Endothelial cell of umbilical vein (primary cell): Measurements from ENCODE around the gene UBL7. TPM values are rescaled to one million over a fixed set of nuclear protein-coding genes. Genes with fewer than 3 reads are reported as not detected.

Experiments used
- BruUV-seq: library from RNA; stranded (reverse); fragments of 400-500 nt; replicated peaks from 2 replicates; lab custom pipeline; 2021; lab: Mats Ljungman, UMichigan
- CTCF ChIA-PET: fragments of 300-600, 350-600 bp; sonication (Branson Sonifier 250); formaldehyde crosslinking; loops from one replicate; lab custom pipeline; 2021; ENCODE audit warnings: antibody characterized with exemption, inconsistent platforms; lab: Charles Lee
- POLR2A ChIA-PET: fragments of 300-600, 350-600 bp; sonication (Branson Sonifier 250); formaldehyde crosslinking; loops from one replicate; lab custom pipeline; 2021; ENCODE audit warnings: antibody characterized with exemption, inconsistent platforms; lab: Charles Lee
- DNase-seq: peaks from one replicate; pipeline ENCODE4 v3.0.0-alpha.2; 2011; ENCODE audit warnings: low read depth, low spot score
- FAIRE-seq: peaks from 2 replicates; lab custom pipeline; 2011; peaks lifted over from hg19 to GRCh38; lab: Jason Lieb, UNC
- H2AFZ ChIP-seq: 2 replicates; pipeline ENCODE4 v1.6.0; 2012; ENCODE audit warnings: low read depth, low read length, control low read depth, inconsistent platforms
- H3K27ac ChIP-seq: 2 replicates; pipeline ENCODE4 v1.5.1; 2011; ENCODE audit warnings: low read depth, mild to moderate bottlenecking, control low read depth, low read length, moderate library complexity; ENCODE audit not compliant: insufficient read depth
- H3K27me3 ChIP-seq, 2 experiments: 2 replicates each; pipeline versions ENCODE4 v1.6.0 to v1.6.1; 2011; ENCODE audit warnings: low read length in 2 of 2, mixed read lengths in 1 of 2; ENCODE audit not compliant: control insufficient read depth in 2 of 2, insufficient read depth in 2 of 2
- H3K36me3 ChIP-seq, 2 experiments: 2 replicates in 1 of 2; 3 replicates in 1 of 2; pipeline ENCODE4 v1.5.1; 2011; ENCODE audit warnings: low read length in 2 of 2, mild to moderate bottlenecking in 1 of 2, moderate library complexity in 1 of 2; ENCODE audit not compliant: control insufficient read depth in 2 of 2, insufficient read depth in 2 of 2; ENCODE audit errors: extremely low read depth in 1 of 2
- H3K4me1 ChIP-seq: 3 replicates; pipeline ENCODE4 v1.5.1; 2011; ENCODE audit warnings: mild to moderate bottlenecking, low read length; ENCODE audit not compliant: control insufficient read depth, insufficient read depth; ENCODE audit errors: extremely low read depth
- H3K4me2 ChIP-seq: 2 replicates; pipeline ENCODE4 v1.6.1; 2011; ENCODE audit warnings: low read length, control low read depth, mixed read lengths; ENCODE audit not compliant: insufficient read depth
- H3K4me3 ChIP-seq, 3 experiments: fragments of 200-600 bp in 1 of 3; sonication (generic), shearing (Covaris generic) in 1 of 3; replicated peaks in 1 of 3; 2 replicates each; pipeline ENCODE4 v1.5.1; 2011 to 2016; ENCODE audit warnings: control low read depth in 3 of 3, low read length in 3 of 3, mild to moderate bottlenecking in 2 of 3, inconsistent platforms in 1 of 3, low read depth in 1 of 3, moderate library complexity in 1 of 3; ENCODE audit not compliant: insufficient read depth in 1 of 3
- H3K79me2 ChIP-seq: 2 replicates; pipeline ENCODE4 v1.6.0; 2012; ENCODE audit warnings: low read length, inconsistent platforms; ENCODE audit not compliant: control insufficient read depth, insufficient read depth
- H3K9ac ChIP-seq: replicated peaks from 2 replicates; pipeline ENCODE3; 2011; ENCODE audit warnings: low read length, control low read depth; ENCODE audit not compliant: insufficient read depth; ENCODE audit errors: extremely low read depth
- H3K9me1 ChIP-seq: replicated peaks from 3 replicates; pipeline ENCODE4 v1.6.0; 2011; ENCODE audit warnings: mild to moderate bottlenecking, low read length; ENCODE audit not compliant: control insufficient read depth, insufficient read depth; ENCODE audit errors: extremely low read depth
- H3K9me3 ChIP-seq: replicated peaks from 2 replicates; pipeline ENCODE4 v1.5.1; 2012; ENCODE audit warnings: low read length, inconsistent platforms; ENCODE audit not compliant: control insufficient read depth, insufficient read depth
- H4K20me1 ChIP-seq: replicated peaks from 2 replicates; pipeline ENCODE3; 2011; ENCODE audit warnings: mild to moderate bottlenecking, low read length; ENCODE audit not compliant: control insufficient read depth, insufficient read depth; ENCODE audit errors: extremely low read depth
- CTCF ChIP-seq, 2 donors: IDR thresholded peaks; 1 replicate in 1 of 2; 2 replicates in 1 of 2; pipeline ENCODE4 v1.5.1; 2011; ENCODE audit warnings: low read length in 2 of 2, mild to moderate bottlenecking in 2 of 2, moderate library complexity in 2 of 2, control low read depth in 1 of 2, inconsistent platforms in 1 of 2, low read depth in 1 of 2; ENCODE audit not compliant: insufficient read depth in 1 of 2; ENCODE audit errors: extremely low read depth in 1 of 2
- FOS ChIP-seq: IDR thresholded peaks from 2 replicates; pipeline ENCODE4 v1.6.1; 2011; ENCODE audit warnings: mild to moderate bottlenecking, low read length, moderate library complexity, borderline replicate concordance; ENCODE audit not compliant: insufficient read depth
- GATA2 ChIP-seq: IDR thresholded peaks from 2 replicates; pipeline ENCODE4 v1.7.0; 2011; ENCODE audit warnings: low read depth, mild to moderate bottlenecking, moderate library complexity, mixed read lengths, low read length; ENCODE audit not compliant: insufficient read length, insufficient read depth
- JUN ChIP-seq: IDR thresholded peaks from 2 replicates; pipeline ENCODE4 v1.6.1; 2011; ENCODE audit warnings: borderline replicate concordance, low read depth; ENCODE audit not compliant: insufficient read length, insufficient read depth
- POLR2A ChIP-seq: IDR thresholded peaks from 2 replicates; pipeline ENCODE4 v1.6.1; 2012; ENCODE audit warnings: low read depth, mild to moderate bottlenecking, control low read depth, low read length
- dilution Hi-C: fragments of 300-500 bp; cut with MboI; formaldehyde crosslinking; loops from one replicate; pipeline ENCODE4 v1.15.0; 2019; ENCODE audit warnings: low sequenced_read_pairs; ENCODE audit not compliant: extremely low pct_ligation_motif_present
- intact Hi-C: fragments of 100-400 bp; cut with micrococcal nuclease; formaldehyde crosslinking; loops from one replicate; pipeline ENCODE4 v1.10.0; 2022
- polyA plus RNA-seq, 4 experiments: library from polyadenylated mRNA; depleted of rRNA in 3 of 4; stranded (reverse) in 3 of 4; unstranded in 1 of 4; fragments of >200 nt; gene quantifications; 2 replicates each; pipeline versions ENCODE4 v1.2.1 to v1.2.3, GENCODE V29; 2011 to 2012; ENCODE audit warnings: missing spikeins in 1 of 4
- total RNA-seq: library from RNA; stranded (reverse); gene quantifications from 2 replicates; pipeline ENCODE4 v1.2.3, GENCODE V29; 2021

Gene UBL7
- total and polyA plus RNA-seq, 2 donors (not counting 3 experiments of a cell fraction or from before 2014, with no cell fraction given) = 32.8 to 90.4 TPM

GRCh38 chr15:74414603-74415338, 46.2 kb downstream of the UBL7 start:
- H3K27ac ChIP-seq = no peak overlapping the region
- H3K9me1 ChIP-seq = no peaks in the 10 kb centered on the region
- no peak for DNase-seq
- FAIRE-seq = no peak
- H3K9ac ChIP-seq = no peak overlapping the region
- no peak overlapping the region for H2AFZ ChIP-seq
- H3K4me3 ChIP-seq = no peak overlapping the region
- H3K4me2 ChIP-seq = no peak overlapping the region
- H3K9me3 ChIP-seq = no peaks in the 10 kb centered on the region
- no peaks in the 10 kb centered on the region for H3K79me2 ChIP-seq
- ChIA-PET CTCF (no interaction called here), POLR2A (no interaction called here)
- no peaks in the 10 kb centered on the region for H4K20me1 ChIP-seq
- TF ChIP-seq JUN (no peak), GATA2 (no peak), POLR2A (no peak), FOS (no peak), CTCF (IDR thresholded peaks at IDR 0.05; ENCODE audit: extremely low read depth in 1 of 2, insufficient read depth in 1 of 2, low read depth in 1 of 2, low read length in 2 of 2) (no peak)
- dilution Hi-C loops = no loop called here
- no TSS peak for BruUV-seq
- no peaks in the 10 kb centered on the region for H3K4me1 ChIP-seq
- no peaks in the 10 kb centered on the region for H3K27me3 ChIP-seq
- no peaks in the 10 kb centered on the region for H3K36me3 ChIP-seq
- intact Hi-C loops = no loop called here
